GM19025 (cell line): Measurements from ENCODE around the gene ERAS.

Experiments
- ATAC-seq: cut with Tn5 transposase; IDR thresholded peaks from one replicate; pipeline ENCODE4 v1.9.1; 2021; ENCODE audit warnings: mild to moderate bottlenecking, low read depth, moderate library complexity; ENCODE audit not compliant: unreplicated experiment

The ERAS gene

GRCh38 chrX:48826135-48826875, at the start of gene ERAS:
Gene ERAS, plus strand, starts transcription at chrX:48826513. Its CDS starts 2,611 bp downstream, at chrX:48829124.
- ATAC-seq, result no peak

DNA sequence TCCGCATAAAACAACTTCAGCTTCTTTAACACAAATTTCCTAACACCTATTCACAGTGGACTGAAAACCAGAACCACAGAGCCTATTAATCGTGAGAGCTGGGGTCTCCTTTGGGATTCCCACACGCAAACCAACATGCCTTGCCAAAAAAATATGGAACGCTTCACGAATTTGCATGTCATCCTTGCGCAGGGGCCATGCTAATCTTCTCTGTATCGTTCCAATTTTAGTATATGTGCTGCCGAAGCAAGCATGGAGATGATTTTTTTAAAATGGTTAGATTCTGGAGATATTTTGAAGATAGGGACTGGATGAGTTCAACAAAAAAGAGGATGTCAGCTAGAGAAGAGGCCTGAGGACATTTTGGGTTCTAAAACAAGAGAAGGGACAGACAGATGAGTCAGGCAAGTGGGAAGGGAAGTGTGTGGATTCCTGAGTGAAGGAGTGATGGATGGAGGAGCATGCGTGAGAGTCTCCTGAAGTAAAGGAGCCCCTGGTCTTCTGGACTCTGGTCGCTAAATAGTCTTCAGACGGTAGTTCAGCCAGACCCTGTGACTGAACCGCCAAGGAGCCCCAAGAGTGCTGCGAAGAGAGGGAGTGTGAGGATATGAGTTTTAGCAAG, 49.4 kb upstream of the ERAS start:
- no peak for ATAC-seq

DNA sequence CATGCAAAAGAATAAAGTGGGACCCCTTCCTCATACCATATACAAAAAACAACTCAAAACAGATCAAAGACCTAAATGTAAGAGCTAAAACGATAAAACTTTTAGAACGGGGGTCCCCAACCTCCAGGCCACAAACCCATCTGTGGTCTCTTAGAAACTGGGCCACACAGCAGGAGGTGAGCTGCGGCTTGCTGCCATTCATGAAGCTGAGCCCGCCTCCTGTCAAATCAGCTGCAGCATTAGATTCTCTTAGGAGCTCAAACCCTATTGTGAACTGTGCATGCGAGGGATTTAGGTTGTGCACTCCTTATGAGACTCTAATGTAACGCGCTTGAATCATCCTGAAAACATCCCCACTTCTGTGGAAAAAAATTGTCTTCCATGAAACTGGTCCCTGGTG, 46.9 kb upstream of the ERAS start:
- no peak for ATAC-seq

DNA sequence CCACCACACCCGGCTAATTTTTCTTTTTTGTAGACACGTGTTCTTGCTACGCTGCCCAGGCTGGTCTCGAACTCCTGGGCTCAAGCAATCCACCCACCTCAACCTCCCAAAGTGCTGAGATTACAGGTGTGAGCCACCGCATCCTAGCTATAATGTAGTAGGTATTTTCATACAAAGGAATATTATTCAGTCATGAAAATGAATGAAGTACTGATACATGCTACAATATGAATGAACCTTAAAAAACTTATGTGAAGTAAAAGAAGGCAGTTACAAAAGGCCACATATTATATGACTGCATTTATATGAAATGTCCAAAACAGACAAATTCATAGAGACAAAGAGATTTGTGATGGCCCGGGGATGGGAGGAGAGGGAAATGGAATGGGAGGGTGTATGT, 44.6 kb upstream of the ERAS start:
- ATAC-seq, result no peak

DNA sequence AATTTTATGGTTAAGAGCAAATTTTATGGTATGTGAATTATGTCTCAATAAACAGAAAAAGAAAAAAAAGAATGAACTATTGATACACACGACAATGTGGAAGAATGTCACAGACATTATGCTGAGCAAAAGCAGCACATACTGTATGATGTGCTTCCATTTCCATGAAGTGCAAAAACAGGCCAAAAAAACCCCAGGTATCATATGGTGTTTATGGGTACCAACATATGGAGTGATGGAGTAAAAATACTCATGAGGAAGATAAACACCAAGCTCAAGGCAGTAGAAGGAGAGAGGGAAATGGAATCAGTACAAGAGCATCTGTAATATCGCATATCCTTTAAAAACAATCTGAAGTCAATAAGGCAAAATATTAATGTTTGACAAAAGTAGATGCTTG, 44.1 kb upstream of the ERAS start:
- ATAC-seq, result no peak

GRCh38 chrX:48782795-48783194, 43.5 kb upstream of the ERAS start:
- ATAC-seq, result no peak

- ATAC-seq, result no peak
These were observed 41.6 kb upstream of the ERAS start for GRCh38 chrX:48784726-48785125.

DNA sequence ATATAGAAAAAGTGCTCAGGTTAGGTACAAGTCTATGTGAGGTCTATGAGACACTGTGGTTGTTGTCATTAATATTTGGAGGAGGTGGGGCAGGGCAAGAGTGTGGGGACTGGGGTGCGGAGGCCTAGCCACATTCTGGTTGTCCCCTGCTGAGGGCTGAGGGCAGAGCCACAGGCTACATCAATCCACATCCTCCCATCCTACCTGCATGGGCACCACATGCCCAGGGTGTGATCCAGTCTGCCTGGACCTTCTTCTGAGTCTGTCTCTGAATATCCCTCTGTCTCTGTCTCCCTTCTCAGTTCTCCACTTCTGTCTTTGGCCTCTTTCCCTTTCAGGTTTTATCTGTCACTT, 41.1 kb upstream of the ERAS start:
- ATAC-seq, result no peak

- no peak for ATAC-seq
These were observed 40.6 kb upstream of the ERAS start for GRCh38 chrX:48785540-48786214.

DNA sequence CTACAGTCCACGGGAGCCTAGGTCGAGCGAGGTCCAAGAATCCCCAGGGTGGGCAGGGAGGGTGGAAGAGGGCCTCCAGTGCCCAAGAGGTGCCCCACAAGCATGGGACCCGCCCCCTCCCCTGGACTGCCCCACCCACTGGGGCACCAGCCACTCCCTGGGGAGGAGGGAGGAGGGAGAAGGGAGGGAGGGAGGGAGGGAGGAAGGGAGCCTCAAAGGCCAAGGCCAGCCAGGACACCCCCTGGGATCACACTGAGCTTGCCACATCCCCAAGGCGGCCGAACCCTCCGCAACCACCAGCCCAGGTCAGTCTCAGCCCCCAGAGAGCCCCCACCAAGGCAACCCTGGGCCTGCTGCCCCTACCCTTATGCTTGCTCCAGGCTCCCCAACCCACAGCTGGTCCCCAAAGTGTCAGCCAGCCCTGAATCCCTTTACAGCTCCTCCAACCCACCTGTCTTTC, 39.9 kb upstream of the ERAS start, which contains the start of gene GATA1:
GATA1 (plus strand) TSS at position 250 of the 460 bp plus-strand sequence. CDS start 4,520 bp downstream, outside the sequence.
- ATAC-seq, result no peak

GRCh38 chrX:48786825-48787504, 39.3 kb upstream of the ERAS start:
- ATAC-seq, result no peak

DNA sequence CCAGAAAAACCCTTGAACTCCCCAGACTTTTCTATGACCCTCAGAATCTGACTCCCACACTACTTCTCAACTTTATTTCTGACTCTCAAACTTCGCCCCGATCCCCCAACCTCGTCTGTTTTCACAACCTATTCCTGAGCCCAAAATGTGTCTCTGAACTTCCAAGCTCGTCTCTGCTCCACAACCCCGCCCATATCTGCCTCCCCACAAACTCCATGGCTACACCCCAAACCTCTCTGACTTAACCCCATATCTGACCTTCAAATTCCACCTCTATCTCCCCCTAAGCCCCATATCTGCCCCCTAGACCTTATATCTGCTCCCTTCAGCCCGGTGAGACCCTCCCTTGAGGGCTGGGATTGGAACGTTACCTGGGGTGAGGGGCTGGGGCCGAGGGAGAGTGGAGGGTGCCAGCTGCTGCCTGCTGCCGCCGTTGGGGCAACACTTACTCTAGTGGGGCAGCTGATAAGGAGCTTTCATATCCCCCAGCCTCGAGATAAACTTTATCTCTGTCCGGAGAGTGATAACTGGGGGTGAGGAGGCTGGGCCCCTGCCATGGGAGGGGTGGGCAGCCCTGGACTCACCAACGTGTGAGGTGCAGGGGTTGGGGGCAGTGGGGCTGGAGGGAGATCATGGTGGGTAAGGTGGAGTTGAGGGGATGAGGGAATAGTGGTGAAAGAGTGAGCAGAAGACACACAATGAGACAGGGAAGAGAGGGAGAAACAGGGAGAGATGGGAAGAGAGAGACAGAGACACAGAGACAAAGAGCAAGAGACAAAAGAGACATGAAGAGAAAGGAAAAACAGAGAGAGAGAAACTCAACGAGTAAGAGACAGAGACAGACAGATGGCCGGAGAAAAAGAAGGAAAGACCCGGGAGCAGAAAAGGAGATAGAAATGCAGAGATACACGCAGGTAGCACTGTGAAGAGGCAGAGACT, 38.5 kb upstream of the ERAS start:
- no peak for ATAC-seq

- no peak for ATAC-seq
These were observed 36.7 kb upstream of the ERAS start for GRCh38 chrX:48789366-48790220.

- no peak for ATAC-seq
These were observed 35.8 kb upstream of the ERAS start for GRCh38 chrX:48790477-48790876.

DNA sequence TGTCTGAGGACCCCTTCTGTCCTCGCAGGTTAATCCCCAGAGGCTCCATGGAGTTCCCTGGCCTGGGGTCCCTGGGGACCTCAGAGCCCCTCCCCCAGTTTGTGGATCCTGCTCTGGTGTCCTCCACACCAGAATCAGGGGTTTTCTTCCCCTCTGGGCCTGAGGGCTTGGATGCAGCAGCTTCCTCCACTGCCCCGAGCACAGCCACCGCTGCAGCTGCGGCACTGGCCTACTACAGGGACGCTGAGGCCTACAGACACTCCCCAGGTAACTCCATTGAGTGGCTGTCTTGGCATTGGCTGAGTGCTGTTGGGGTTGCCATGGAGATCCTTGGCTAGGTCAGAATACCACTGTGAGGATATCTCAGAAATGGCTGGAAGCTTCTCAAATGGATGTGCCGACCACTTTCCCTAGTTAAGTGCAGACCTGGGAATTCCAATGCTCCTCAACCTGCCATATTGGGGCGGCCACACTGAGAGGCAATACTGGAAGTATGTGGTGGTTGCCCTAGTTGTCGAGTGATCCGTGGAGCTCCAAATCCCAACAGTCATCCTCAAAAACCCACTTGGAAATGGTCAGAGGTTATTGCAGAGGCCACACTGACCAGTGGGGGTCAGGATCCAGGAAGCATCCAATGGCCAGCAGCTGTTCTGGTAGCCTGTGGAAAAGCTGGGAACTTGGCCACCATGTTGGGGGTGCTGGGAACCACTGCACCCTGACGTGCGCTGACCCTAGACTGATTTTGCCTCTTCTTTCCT, 35.1 kb upstream of the ERAS start:
- no peak for ATAC-seq

DNA sequence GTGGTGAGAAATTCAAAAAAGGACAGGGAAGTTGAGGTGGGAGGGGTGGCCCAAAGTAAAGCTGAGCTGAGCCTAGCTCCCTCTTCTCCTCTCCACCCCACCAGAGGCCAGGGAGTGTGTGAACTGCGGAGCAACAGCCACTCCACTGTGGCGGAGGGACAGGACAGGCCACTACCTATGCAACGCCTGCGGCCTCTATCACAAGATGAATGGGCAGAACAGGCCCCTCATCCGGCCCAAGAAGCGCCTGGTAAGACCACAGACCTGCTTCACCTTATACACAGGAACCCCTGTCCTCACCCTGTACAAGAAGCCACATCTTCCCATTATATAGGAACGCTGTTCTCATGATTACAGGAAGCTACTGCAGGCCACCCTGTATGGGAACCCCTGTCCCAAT, 34.1 kb upstream of the ERAS start:
- ATAC-seq, result no peak

- no peak for ATAC-seq
These were observed 32.4 kb upstream of the ERAS start for GRCh38 chrX:48793935-48794334.

DNA sequence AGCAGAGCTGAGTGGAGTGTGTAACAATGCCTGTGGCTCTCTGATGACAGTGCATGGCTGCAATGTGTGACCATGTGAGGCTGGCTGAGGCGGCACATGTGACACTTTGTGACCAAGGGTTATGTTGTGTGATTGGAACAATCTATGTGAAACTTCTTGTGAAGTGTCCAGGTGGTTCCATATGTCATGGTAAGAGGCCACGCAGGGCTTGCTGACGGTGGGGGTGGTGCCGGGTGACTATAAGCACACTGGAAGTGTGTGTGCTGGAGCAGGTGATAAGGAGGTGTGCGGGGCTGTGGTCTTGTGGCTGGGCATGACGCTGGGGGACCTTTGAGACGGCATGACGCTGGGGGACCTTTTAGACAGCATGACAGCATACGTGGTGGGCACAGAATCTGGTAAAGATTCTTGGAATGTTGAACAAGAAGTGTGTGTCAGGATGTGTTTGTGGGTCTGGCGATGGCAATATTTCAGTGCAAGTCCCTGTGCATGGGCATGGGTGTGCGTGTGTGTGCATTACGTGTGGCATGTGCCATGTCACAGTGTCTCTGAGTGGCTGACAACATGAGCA, 31.9 kb upstream of the ERAS start:
- no peak for ATAC-seq
